ENCODE measurements around the gene PCP4. TPM values are rescaled to one million over a fixed set of nuclear protein-coding genes. Genes with fewer than 3 reads are reported as not detected.
"Not testable (repeated sequence)": the region's sequence is repeated elsewhere in the genome, so short reads cannot be mapped to it uniquely, and the experiment has no call there.

Gene PCP4
- total RNA-seq, 1 donor from 2014 or later = 1.5 TPM

DNA sequence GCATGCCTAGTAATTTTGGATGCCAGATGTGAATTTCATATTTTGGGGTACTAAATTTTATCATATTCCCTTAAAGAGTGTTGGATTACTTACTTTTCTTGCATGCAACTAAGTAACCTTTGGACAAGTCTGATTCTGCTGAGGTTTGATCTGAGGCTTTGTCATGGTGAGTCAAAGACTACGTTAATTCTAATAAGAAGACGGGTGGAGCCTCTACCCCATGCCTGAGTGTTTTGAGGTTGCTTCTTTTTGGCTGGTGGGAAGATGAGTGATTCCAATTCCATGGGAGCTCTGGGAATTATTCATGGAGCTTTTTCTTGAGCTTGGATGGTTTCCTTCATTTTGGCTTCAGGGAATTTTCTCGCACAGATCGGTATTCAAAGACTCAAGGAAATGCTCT lies 11.6 kb upstream of the PCP4 start:
- intact Hi-C loops (cut with DNase I) = no loop called here
- DNase-seq (ENCODE audit: low spot score) = no peak

DNA sequence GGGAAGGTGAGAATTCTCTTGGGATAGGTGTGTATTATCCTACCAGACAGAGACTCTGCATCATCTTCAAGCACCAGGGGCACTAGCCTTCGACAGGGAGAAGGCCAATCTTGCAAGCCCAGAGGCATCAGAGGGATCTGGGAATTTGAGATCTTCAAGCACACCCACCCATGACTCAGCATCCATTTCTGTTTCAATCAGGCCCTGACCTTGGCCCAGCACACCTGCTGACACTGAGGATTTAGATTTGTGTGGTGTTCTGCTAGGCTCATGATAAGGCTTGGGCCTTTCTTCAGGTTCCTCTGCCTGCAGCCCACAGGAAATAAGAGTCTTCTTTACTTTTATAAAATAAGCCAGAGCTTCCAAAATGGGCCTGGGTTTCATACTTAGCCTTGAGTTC lies 6.6 kb upstream of the PCP4 start:
- no peak for DNase-seq (ENCODE audit: low spot score)
- intact Hi-C loops (cut with DNase I) = no loop called here

DNA sequence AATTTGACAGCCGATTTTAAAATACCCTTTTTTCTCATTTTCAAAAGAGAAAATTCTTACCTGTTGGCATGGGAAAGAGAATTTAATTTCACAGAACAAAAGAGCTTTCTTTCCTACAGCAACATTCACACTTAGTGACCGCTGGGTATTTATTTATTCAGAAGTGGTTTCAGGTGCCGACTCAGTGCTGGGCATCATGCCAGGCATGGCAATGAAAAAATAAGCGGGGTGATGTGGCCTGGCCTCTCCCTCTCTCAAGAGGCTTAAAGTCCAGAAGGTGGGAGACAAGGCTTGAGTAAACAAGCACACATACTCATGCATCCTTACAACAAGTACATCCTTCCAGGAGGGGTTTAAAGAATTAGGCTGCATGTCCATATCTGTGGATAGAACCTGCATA lies 4.1 kb upstream of the PCP4 start:
- intact Hi-C loops (cut with DNase I) = no loop called here
- no peak for DNase-seq (ENCODE audit: low spot score)

DNA sequence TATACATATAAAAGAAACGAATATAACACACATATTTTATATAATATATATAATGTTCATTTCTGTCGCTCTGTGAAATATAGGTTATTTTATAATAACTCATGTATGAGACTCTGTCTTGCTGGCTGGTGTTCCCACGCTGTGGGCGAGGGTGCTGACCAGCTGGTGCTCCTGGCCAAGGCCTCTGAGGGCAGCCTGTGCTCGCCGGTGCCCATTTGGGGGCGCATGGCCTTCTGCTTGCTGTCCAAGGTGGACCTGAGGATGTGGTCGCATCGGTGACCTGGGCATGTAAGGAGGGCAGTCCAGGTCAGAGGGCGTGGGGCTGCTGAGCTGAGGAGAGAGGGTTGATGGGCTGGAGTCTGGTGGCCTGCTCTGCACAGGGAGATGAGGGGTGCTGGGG lies 1.1 kb upstream of the PCP4 start:
- intact Hi-C loops (cut with DNase I) = loop anchor here (5.0 kb wide), 1 partner anchor 256 kb away; no protein-coding TSS in a partner anchor
- DNase-seq (ENCODE audit: low spot score) = no peak

DNA sequence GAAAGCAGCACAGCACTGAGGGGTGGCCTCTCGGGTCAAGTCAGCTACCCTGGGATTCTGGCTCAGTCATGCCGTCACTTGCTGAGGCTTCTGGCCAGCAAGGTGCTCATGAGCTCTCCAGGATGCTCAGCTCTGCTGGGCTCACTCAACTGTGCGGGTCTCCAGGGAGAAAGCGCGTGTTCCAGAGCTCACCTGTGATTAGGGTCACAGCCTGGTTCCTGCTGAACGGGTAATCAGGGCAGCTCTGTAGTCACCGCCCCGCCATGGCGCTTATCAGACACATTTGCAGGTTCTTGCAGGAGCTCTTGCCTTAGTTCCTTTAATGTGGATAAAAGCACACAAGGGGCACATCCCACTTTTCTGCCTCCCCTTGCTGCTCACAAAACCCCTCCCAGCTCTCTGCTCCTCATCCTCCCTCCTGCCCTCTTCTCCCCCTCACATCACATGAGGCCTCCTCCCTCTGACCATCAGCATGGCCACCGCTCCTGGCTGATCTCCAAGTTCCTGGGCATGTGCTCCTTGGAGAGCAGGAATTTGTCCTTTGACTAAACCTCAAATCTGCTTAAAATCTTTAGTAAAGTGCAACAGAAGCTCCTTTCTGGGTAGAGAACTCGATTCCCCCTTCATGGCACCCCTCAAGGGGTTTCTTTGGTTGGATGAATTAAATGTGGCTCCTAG lies 2.0 kb downstream of the PCP4 start:
- intact Hi-C loops (cut with DNase I) = loop anchor here (5.0 kb wide), 1 partner anchor 253 kb away; no protein-coding TSS in a partner anchor
- no peak for DNase-seq (ENCODE audit: low spot score)

DNA sequence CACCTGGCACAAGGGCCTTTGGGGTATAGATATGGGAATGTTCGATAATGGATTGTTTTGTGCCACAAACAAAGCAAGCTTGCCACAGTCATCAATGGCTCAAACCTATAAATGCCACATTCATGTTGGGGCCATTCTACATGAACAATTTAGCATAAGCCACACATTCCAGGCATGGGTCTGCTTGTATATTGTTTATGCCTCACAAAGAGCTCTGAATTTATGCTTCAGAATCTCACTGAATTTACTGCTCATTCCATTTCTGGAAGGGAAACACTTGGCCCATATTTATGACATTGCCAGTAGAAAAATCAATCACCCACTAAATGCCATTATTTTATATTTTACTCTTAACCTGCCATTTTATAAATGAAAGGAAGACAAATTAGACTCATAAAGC lies 6.4 kb downstream of the PCP4 start:
- DNase-seq (ENCODE audit: low spot score) = no peak
- intact Hi-C loops (cut with DNase I) = no loop called here

DNA sequence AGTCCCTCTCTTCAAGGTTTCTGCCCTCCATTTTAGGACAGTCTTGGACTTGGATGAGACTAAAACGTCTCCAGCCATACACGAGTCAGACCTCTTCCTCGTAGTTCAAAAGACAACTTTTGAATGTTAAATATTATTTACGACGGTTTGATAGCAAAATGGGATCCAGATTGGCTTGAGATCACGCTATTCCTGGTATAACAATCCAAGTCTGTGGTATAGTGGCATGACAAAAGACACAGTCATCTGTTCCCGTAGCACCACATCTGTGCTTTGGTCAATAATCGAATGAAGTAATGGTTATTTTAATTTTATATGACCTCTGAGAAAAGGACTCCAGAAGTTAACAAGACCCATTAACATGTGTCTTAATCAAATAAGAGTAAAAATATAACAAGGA lies 7.0 kb downstream of the PCP4 start:
- no peak for DNase-seq (ENCODE audit: low spot score)
- intact Hi-C loops (cut with DNase I) = no loop called here

DNA sequence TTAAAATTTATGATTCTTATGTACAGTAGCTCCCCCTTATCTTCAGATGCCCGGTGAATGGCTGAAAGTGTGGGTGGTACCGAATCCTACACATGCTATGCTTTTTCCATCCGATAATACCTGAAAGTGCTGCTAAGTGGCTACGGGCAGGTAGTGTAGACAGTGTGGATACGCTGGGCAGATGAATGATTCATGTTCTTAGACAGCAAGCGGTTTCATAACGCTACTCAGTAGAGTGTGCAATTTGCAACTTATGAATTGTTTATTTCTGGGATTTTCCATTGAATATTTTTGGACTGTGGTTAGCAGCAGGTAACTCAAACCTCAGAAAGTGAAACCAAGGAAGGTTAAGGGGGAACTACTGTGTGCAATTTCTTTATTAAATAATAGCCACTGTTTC lies 7.5 kb downstream of the PCP4 start:
- intact Hi-C loops (cut with DNase I) = no loop called here
- DNase-seq (ENCODE audit: low spot score) = no peak

DNA sequence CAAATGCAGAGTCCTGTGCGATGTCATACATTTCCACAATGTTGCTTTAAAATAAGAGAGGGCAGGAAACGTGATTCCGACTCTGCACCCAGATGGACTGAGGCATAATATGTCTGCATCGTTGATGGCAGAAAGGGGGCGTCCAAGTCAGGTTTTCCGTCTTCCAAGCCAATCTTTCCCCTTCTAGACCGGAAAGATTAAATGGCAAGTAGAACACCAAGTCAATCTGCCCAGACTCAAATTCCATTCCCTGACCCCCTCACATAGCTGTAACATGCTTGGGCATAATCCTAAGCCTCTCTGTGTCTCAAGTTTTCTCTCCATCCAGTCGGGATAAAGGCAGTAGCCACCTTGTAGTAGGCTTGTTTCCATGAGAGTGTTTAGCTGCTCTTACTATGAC lies 14.4 kb downstream of the PCP4 start:
- DNase-seq (ENCODE audit: low spot score) = no peak
- intact Hi-C loops (cut with DNase I) = no loop called here

DNA sequence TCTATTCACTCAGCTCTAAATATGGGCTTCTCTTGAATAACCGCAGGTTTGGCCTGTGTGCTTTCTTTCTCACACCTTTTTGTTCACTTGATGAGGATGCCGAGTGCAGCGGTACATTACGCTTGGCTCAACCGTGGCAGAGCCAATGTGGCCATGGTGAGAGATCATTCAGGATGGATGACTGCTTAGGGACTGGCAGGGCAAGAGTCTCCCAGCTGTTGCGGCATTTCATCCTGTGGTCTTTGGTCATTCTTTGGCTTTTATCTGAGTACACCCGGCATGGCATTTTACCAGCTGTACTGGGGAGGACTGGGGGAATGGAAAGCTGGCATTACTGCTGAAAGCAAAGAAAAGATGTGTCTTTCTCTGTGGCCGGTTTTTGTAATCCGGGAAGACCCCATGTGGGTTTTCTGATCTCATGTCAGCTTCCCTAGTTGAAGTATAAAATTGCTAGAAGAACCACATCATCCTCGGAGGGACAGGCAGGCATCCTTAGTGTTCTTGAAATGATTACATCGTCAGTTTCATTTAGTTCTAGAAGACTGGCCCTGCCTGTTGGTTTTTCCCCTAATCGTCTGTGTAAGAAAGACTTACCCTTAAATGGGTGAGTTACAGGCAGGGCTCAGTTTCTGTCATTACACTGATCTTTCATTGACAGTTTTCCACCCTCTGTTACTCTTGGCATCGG lies 15.1 kb downstream of the PCP4 start:
- no peak for DNase-seq (ENCODE audit: low spot score)
- intact Hi-C loops (cut with DNase I) = no loop called here

DNA sequence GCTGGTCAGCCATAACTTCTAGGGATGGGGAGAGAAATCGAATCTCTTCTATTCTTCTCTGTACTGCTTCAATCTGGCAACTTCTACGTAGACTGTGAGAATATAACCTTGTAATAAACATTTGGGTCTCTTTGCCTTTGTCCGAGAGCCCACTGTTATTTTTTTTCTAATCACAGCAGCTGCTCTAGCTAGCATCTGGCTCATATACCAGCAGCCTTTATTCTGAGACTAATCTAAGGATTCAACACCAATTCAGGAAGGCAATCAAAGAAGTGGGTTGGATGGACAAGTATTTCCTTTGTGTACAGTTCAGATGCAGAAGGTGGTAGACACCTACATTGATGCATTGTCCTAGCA lies 15.6 kb downstream of the PCP4 start:
- no peak for DNase-seq (ENCODE audit: low spot score)
- intact Hi-C loops (cut with DNase I) = no loop called here

DNA sequence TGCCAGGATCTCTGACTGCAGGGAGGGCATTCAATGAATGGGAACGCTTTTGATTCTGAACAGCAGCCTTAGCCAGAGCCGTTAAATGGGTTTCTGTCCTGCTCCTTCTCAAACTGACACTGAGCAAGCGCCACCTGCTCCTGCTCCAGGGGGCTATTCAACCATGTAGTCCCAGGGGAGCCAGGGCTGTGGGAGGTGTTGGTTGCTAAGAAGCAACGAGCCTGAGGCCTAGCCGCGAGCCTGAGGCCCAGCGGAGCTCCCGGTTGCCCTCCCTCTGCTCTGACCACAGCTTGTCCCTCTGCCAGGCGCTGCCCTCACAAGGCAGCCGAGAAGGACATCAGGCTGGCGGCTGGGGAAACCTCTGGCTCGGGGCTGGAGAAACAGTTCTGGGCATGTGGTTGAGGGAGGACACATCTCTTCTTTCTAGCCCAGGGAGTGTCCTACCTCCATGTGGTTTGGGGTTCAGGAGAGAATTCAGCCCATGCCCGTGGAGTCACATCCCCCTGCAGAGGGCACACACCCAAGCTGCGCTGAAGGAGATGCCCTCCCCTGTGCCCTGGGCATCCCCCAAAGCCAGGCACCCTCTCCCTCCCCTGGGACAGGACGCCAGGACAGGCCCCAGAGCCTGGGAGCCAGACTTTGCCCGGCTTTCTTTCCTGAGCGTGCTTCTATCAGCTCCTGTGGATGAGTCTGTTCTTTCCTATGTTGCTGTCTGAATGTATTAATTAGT lies 18.0 kb downstream of the PCP4 start:
- DNase-seq (ENCODE audit: low spot score) = peak; percentile 78
- intact Hi-C loops (cut with DNase I) = no loop called here

DNA sequence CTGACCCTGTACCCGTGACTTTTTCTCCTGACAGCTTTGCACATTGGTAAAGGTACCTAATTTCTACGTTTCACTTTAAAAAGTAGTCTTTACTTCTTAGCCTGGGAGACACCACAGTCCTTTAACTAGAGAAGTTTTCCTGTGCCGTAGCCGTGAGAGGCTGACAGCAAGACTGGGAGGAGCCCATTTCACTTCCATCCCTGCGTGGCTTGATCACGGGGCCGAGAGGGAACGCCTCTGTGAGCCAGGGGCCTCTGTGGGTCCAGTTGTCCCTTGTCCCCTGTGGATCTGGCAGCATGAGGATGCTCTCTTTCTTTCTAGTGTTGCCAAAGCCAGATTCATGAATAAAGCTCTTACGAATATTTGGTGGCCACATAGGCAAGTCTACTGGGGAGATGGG lies 21.6 kb downstream of the PCP4 start:
- no peak for DNase-seq (ENCODE audit: low spot score)
- intact Hi-C loops (cut with DNase I) = no loop called here

DNA sequence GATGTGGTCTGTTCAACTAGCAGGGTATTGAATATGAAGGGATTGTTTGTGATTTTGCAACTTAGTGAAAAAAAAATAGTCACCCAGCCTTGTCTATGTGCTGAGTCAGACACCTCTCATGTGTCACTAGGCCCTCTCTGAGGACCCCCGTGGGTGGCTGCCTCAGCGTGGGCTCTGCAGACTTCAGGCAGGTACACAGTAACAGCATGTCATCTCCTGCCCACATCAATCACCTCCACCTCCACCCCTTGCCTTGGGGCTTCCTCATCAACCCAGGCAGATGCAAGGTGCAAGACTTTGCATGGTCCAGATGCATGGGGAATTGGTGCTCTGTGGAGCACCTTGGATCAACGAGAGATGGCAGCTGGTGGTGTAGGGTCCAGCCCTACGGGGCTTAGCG lies 23.9 kb downstream of the PCP4 start:
- DNase-seq (ENCODE audit: low spot score) = no peak
- intact Hi-C loops (cut with DNase I) = no loop called here

DNA sequence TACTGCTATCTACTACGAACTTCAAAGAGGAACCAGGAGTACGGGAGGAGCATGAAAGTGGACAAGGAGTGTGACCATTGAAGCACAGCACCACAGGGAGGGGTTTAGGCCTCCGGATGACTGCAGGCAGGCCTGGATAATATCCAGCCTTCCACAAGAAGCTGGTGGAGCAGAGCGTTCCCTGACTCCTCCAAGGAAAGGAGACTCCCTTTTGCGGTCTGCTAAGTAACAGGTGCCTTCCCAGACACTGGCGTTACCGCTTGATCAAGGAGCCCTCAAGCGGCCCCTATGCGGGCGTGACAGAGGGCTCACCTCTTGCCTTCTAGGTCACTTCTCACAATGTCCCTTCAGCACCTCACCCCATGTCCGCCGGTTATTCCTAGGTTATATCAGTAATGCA lies 24.6 kb downstream of the PCP4 start:
- DNase-seq (ENCODE audit: low spot score); intact Hi-C loops (cut with DNase I): not testable (repeated sequence)

DNA sequence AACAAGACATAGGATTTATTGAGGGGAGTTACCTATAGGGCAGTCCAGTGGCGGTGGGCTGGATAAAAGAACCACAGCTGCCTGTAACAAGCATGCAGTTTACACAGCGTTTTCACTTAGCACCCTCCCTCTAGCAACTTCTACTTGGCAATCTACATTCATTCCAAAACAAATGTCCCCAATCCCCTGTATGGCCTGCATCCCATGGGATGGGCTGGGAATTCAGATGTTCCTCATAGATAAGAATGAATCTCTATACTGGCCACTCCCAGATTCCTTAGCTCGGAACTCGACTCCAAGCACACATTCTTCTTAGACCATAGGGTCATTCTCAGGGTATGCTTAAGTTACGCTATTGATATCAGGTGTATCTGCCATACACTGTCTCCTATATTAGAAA lies 33.3 kb downstream of the PCP4 start:
- DNase-seq (ENCODE audit: low spot score) = no peak
- intact Hi-C loops (cut with DNase I) = no loop called here

DNA sequence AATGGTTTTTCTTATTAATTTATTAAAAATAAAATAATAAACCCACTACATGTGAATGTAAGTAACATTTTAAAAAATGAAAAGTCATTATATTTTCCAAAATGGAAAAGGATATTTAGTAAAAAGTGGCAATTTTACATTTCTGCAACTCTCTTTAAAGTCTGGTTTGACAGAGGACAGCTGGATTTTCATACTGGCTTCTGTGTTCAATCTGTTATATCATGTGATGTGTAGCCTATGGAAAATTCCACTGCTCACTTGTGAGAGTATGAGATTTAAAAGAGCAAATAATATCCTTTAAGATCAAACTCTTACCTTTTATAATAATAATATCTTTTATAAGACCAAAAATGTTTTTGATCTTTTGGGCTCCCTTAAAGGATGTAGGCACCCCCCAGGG lies 33.7 kb downstream of the PCP4 start:
- DNase-seq (ENCODE audit: low spot score) = no peak
- intact Hi-C loops (cut with DNase I) = no loop called here

DNA sequence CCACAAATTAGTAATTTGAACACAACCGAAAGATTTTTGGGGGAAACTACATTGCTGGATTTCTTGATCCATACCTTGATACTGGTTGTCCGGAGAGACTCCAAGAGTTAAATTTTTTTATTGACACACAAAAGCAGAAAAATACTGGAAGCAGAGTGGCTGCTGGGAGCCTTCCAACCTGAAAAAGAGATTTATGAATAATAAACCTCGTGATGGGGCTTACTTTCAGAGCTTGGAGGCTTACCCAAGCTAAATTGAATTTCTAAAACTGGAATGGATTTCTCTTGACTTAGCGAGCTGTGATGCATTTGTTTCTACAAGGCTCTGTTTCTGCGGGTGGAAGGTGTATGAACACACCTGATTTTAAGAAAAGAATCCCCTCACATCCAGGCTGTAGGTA lies 35.7 kb downstream of the PCP4 start:
- intact Hi-C loops (cut with DNase I) = no loop called here
- no peak for DNase-seq (ENCODE audit: low spot score)

DNA sequence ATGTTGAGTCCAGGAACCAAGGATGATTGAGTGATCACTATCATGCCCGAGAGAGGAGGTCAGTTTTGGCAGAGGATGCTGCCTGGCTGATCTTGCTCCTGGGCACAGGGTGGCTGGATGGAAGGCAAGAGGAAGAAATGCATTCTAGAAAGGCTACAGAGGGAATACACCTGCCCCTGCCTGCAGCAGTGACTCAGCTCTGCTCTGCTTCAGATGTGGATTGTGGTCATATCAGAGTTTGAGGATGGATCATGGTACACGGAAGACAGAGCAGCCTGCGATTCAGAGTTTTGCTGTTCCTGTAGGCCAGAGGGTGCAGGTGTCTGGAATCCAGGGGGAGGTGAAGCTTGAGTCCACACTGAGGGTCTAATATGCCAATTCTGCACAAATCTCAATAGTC lies 37.2 kb downstream of the PCP4 start:
- DNase-seq (ENCODE audit: low spot score) = no peak
- intact Hi-C loops (cut with DNase I) = no loop called here

DNA sequence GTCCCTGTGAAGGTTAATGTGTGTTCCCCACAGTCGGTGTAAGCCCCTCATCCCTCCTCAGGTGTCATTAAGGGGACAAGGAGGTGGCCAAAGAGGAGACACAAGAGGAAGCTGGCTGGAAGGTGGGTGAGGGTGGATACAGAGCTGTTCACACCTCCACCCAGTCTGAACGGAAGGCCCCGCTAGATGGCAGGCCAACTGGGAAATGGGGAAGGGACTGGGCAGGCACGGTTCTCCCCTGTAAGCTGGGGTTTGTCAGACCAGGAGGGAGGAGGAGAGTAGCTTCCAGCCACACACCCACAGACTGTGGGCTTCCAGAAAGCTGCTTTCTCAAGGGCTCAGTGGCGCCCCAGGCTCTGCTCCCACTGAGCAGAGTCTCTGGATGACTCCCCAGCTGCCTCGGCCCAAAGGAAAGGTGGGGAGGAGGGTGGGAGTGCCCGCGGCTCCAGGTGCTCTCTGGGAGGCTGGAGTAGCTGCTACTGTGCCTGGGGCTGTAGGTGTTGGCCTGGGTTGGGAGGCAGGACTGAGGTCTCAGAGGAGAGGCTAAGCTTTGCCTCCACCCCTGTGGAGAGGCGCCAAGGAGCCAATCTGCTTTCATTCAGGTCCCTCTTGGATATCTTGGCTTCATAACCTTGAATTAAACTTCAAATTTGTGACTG lies 41.2 kb downstream of the PCP4 start:
- no peak for DNase-seq (ENCODE audit: low spot score)
- intact Hi-C loops (cut with DNase I) = no loop called here
